NCI-H2196 (cell line): Measurements from ENCODE around the gene C6orf132.

Experiments
- DNase-seq: peaks from one replicate; lab custom pipeline; 2025; ENCODE audit not compliant: unreplicated experiment; lab: John Stamatoyannopoulos, UW

C6orf132 gene

DNA sequence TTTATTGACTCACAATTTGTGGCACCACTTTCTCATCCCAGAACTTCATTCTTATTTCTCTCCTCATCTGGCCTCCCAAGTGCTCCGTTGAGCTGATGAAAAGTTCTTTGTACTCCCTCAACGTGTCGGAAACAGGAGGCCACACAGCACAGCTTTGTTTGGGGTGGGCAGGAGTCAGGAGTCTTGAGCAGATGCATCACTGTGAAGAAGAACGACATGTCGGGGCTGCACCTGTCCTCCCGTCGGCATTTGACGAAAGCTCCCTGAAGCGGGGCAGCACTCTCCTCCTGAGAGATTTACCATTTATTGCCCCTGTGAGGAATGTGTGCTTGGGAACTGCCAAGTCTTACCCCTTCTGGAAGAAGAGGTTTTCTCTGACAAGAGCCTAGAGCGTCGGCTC lies 64.0 kb downstream of the C6orf132 start:
- no peak for DNase-seq

DNA sequence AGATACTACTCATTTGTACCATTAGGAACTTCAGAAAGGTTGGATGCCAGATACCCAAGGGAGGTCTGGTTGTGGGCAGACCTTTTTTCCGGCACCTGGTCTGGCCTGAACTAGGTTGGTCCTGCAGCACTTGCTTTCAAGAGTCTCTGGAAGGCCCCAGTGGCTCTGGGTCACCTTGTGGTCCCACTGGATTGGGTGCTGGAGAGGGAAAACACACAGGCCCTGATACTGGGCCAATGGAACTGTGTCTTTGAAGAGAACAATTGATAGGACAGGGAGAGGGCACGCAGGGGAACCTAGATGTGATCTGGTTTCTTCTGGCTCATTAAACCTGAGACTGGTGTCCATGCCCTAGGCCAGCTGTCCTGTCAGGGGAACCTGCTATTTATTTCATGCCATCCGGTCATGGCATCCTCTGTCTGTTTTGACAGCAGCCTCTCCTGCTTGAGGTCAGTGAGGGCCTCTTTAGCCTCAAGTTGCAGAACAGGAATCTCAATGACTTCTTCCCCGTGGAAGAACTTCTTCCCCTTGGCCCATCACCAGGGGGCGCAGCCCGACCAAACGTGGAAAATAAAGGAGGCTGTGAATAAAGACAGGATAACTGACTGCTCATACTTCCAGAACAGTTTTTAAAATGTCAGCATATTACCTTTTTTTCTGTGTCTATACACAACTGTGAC lies 67.1 kb downstream of the C6orf132 start:
- DNase-seq: peak; percentile 82

DNA sequence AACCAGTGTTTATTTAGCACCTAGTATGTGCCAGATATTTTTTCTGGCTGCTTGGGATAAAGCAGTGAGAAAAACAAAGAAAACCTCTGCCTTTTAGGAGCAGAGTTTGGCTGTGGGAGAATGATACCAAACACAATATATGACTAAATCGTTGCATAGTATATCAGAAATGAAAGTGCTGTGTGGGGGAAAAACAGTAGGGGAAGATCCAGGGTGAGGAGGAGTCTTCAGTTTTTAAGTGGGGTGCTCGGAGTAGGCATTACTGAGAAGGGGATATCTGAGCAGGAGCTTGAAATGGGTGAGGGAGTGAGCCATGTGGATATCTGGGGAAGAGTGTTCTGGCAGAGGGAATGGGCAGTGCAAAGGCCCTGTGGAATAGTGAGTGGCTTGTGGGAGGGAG lies 69.1 kb downstream of the C6orf132 start:
- no peak for DNase-seq

DNA sequence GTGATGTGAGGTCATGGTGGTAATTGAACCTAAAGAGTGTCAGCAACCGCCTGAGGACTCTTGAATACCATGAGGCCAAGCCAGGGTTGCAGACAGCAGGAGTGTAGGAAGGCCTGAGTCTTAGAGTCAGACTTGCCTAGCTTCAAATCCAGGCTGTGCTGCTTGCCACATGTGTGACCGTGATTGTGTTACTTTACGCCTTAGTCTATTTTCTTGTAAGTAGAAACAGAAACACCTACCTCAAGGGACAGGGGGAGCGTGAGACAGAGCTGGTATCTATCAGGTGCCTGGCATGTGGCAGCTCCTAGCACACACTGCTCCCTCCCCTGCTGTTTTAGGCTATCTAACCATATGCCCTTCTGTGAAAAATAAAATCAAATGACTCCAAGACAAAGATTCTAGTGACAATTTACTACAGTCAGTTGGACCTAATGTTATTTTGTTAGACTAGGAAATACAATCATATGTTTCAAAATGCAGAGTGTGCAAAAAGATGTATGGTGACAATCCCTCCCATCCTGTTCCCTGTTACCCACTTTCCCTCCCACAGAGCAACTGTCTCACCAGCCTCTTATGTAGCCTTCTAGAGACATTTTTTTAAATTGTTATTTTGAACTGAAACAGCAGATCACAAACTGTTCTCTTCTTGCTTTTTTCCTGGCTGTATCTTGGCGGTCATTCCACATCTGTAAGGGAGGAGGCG lies 70.4 kb downstream of the C6orf132 start:
- DNase-seq: no peak

DNA sequence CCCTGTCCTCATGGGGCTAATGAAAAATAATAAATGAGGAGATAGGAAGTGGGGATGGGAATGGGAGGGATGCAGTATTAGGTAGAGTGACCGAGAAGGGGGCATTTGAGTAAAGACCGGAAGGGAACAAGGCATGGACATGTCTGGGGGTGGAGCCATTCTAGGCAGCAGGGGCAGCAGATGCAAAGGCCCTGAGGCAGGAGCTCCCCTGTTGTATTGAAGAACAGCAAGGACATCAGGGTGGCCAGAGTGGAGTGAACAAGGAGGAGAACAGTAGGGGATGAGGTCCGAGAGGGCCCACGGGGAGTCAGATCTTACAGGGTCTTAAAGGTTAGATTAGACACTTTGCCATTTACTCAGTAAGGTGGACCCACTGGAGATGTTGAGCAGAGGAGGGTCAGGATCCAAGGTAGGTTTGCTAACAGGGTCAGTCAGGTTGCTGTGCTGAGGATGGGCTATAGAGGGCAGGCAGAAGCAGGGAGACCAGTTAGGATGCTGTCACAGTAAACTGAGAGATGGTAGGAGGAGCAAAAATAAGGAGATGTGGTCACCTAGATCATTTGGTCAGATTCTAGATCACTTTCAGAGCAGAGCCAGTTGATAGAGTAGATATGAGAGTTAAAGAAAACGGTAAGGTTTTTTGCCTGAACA lies 73.4 kb downstream of the C6orf132 start:
- DNase-seq: no peak

DNA sequence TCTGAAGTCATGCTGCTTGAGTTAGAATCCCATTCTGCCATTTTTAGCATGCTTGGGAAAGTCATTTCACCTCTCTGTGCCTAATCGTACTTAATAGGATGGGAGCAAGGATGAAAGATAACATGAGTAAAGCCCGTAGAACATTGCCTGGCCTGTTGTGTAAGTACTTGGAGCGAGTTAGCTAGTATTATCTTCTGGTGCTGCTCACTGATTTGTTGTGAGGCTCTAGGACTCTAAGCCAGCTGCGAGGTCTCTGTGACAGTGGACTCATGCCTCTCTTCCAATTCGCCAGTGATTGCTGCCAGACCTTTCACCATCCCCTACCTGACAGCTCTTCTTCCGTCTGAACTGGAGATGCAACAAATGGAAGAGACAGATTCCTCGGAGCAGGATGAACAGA lies 74.2 kb downstream of the C6orf132 start:
- no peak for DNase-seq

DNA sequence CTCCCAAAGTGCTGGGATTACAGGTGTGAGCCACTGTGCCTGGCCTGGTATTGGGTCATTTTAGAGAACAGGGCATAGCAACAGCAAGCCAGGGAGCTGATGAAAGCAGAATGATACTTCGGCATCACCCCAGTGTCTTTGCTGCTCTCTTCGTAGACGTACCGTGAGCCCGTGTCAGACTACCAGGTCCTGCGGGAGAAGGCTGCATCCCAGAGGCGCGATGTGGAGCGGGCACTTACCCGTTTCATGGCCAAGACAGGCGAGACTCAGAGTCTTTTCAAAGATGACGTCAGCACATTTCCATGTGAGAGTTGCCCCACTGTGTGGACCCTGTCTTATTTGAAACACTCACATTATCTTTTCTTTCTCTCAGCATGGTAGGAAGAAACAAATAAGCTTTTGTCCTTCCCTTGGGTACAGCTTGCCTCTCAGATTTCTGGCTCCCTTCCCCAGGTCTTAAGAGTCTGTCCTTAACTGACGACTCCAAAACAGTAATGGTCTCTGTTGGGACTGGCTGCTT lies 76.2 kb downstream of the C6orf132 start:
- no peak for DNase-seq

DNA sequence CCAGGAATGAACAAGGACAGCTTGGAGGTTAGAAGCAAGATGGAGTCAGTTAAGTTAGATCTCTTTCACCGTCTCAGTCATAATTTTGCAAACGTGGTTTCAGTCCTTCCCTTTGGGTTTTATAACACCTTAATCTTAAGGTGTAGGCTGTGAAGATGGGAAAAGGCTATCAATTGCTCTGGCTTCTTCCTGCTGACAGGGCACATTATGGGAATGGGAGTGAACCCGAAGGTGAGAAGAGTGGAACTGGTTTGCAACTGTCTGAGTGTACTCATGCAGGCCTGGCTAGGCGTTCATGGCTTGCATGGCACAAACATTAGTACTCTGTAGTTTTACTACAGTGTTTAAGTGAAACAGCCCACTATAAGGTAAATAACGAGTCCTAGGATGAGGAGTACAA lies 82.7 kb downstream of the C6orf132 start:
- DNase-seq: no peak

DNA sequence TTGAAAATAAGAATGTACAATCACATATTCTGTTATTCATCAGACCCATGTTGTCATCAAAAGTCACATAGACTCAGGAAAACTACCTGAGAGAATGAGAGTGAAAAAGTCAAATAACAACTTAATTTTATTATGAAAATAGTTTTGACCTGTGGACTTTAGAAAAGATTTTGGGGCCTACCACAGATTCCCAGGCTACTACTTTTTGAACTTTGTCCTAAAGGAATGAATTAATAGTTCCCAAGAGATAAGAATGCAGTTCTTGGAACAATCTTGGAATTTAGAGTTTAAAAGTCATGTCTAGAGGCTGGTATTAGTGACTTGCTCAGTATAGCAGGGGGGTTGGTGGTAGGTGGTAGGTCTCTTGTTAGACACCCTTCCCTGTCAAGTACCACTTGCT lies 88.8 kb downstream of the C6orf132 start:
- DNase-seq: no peak

DNA sequence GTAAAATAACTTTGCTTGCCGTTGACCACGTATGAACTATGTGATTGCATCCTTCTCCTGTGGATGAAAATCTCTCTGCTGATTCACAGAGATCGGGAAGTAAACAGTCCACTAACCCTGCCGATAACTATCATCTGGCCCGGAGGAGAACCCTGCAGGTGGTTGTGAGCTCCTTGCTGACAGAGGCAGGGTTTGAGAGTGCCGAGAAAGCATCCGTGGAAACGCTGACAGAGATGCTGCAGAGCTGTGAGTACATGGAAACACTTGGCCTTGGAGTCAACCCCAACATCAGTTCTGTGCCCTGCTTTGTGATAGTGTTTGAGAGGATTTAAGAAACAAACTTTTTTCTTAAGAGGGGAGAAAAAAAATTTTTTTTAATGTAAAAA lies 91.2 kb downstream of the C6orf132 start:
- no peak for DNase-seq
